ENCODE data around the gene NIPSNAP2. TPM values are rescaled to one million over a fixed set of nuclear protein-coding genes. Genes with fewer than 3 reads are reported as not detected.

NIPSNAP2 gene
- total RNA-seq, 4 donors from 2014 or later = 234 to 382 (median 354) TPM

DNA sequence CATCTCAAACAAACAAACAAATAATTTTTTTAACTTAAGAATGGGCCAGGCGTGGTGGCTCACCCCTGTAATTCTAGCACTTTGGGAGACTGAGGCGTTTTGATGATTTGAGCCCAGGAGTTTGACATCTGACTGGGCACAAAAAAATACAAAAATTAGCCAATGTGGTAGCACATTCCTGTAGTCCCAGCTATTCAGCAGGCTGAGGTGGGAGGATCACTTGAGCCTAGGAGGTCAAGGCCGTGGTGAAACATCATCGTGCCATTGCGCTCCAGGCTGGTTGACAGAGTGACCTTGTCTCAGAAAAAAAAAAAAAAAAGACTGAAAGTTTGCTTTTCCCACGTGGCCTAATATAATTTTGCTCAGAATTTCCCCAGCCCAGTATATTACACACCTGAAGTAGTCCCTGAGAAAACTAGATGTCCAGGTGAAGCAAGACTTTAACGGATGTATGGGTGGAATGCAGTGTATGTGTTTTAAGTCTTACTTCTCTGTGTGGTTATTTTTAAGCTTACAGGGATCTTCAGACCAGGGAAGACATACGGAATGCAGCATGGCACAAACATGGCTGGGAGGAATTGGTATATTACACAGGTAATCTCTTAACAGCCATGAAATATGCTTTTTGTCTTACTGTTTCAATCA is 32.6 kb downstream of the NIPSNAP2 start:
- Histone ChIP-seq H3K27ac (no peak overlapping the region), H3K36me3 (peaks cover 0 to 66% of the 10 kb centered on the region in 2 donors), H3K27me3 (no peaks in the 10 kb centered on the region), H3K4me3 (no peak overlapping the region), H3K9me3 (no peaks in the 10 kb centered on the region), H3K4me1 (no peaks in the 10 kb centered on the region)
- in situ Hi-C loops (cut with MboI; ENCODE audit: low sequenced_read_pairs in 4 of 4) = loop anchor here in 1 of 4 donors (5.0 kb wide), 1 partner anchor 75 kb away; no protein-coding TSS in a partner anchor
- DNase-seq (no peak), ATAC-seq (no peak)
- no peak for TF ChIP-seq POLR2A (IDR thresholded peaks at IDR 0.05)
- TF ChIP-seq, protein P1, sequence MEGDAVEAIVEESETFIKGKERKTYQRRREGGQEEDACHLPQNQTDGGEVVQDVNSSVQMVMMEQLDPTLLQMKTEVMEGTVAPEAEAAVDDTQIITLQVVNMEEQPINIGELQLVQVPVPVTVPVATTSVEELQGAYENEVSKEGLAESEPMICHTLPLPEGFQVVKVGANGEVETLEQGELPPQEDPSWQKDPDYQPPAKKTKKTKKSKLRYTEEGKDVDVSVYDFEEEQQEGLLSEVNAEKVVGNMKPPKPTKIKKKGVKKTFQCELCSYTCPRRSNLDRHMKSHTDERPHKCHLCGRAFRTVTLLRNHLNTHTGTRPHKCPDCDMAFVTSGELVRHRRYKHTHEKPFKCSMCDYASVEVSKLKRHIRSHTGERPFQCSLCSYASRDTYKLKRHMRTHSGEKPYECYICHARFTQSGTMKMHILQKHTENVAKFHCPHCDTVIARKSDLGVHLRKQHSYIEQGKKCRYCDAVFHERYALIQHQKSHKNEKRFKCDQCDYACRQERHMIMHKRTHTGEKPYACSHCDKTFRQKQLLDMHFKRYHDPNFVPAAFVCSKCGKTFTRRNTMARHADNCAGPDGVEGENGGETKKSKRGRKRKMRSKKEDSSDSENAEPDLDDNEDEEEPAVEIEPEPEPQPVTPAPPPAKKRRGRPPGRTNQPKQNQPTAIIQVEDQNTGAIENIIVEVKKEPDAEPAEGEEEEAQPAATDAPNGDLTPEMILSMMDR (IDR thresholded peaks at IDR 0.05 in 4 of 5, conservative IDR thresholded peaks at IDR 0.05 in 1 of 5) = no peak
- intact Hi-C loops (cut with DNase I; ENCODE audit: low total_unique reads) = no loop called here

DNA sequence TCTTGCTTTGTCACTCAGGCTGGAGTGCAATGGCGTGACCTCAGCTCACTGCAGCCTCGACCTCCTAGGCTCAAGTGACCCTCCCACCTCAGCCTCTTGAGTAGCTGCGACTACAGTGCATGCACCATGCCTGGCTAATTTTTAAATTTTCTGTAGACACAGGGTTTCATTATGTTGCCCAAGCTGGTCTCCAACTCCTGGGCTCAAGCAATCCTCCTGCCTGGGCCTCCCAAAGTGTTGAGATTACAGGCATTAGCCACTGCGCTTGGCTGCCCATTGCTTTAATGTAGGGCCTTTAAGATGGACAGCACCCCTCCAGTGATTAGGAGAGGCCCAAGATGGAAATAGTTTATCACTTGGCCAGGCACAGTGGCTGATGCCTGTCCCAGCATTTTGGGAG is 39.4 kb downstream of the NIPSNAP2 start:
- Histone ChIP-seq H3K36me3 (peaks cover 0 to 13% of the 10 kb centered on the region in 2 donors), H3K9me3 (no peaks in the 10 kb centered on the region), H3K27me3 (no peaks in the 10 kb centered on the region), H3K4me3 (no peak overlapping the region), H3K27ac (no peak overlapping the region), H3K4me1 (no peaks in the 10 kb centered on the region)
- DNase-seq = no peak
- in situ Hi-C loops (cut with MboI; ENCODE audit: low sequenced_read_pairs in 4 of 4) (loop anchor here in 1 of 4 donors (10.0 kb wide), 1 partner anchor 71 kb away; no protein-coding TSS in a partner anchor), intact Hi-C loops (cut with DNase I; ENCODE audit: low total_unique reads) (loop anchor here (1.0 kb wide), 1 partner anchor 71 kb away; no protein-coding TSS in a partner anchor)
- no peak for TF ChIP-seq POLR2A (IDR thresholded peaks at IDR 0.05)
- TF ChIP-seq, protein P1 (IDR thresholded peaks at IDR 0.05 in 4 of 5, conservative IDR thresholded peaks at IDR 0.05 in 1 of 5) = no peak
- no peak for ATAC-seq

DNA sequence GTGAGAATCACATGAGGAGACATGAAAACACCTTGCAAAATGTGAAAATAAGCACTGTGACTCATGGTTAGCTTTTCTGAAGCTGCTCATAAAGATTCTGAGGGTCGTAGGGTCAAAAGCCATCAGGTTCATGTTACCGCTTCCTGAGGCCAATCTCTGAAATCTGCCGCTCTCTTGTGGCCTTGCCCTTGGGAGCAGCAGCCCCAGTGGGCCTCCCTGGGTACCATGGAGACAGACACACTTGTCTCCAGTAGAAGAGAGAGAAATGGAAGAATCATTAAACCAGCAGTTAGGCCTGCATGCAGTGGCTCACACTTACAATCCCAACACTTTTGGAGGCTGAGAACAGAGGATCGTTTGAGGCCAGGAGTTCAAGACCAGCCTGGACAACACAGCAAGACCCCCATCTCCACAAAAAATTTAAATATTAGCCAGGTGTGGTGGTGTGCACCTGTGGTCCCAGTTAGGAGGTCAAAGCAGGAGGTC is 42.8 kb downstream of the NIPSNAP2 start:
- TF ChIP-seq POLR2A (IDR thresholded peaks at IDR 0.05) = no peak
- TF ChIP-seq, protein P1 (IDR thresholded peaks at IDR 0.05 in 4 of 5, conservative IDR thresholded peaks at IDR 0.05 in 1 of 5) = no peak
- intact Hi-C loops (cut with DNase I; ENCODE audit: low total_unique reads) = no loop called here

DNA sequence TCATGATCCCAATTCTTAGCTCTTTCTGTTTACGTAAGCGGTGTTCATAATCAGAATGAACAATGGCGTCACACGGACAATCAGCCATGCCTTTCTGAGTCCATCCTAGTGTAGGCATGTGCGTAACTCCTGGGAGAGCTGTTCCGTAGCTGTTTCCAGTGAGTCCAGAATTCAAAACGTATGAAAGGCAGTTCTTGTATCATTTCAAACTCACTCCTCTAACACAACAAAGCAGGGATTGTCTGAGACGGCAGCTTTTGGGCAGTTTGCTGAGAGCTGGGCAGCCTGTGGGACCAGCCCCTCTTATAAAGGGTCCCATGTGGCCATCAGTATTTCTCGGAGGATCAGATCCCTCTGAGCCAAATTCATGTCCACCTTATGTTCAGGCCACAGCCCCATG is 43.5 kb downstream of the NIPSNAP2 start:
- Histone ChIP-seq H3K36me3 (no peaks in the 10 kb centered on the region), H3K4me1 (no peaks in the 10 kb centered on the region), H3K9me3 (no peaks in the 10 kb centered on the region), H3K27ac (no peak overlapping the region), H3K27me3 (no peaks in the 10 kb centered on the region), H3K4me3 (no peak overlapping the region)
- no peak for DNase-seq
- TF ChIP-seq POLR2A (IDR thresholded peaks at IDR 0.05) = no peak
- TF ChIP-seq, protein P1 (IDR thresholded peaks at IDR 0.05 in 4 of 5, conservative IDR thresholded peaks at IDR 0.05 in 1 of 5) = no peak
- in situ Hi-C loops (cut with MboI; ENCODE audit: low sequenced_read_pairs in 4 of 4) (loop anchor here in 2 of 4 donors (5.0 to 10.0 kb wide), 2 partner anchors 64 to 67 kb away; no protein-coding TSS in a partner anchor), intact Hi-C loops (cut with DNase I; ENCODE audit: low total_unique reads) (no loop called here)
- ATAC-seq = no peak

More for the DNA sequence above, 42.8 kb downstream of the NIPSNAP2 start:
- in situ Hi-C loops (cut with MboI; ENCODE audit: low sequenced_read_pairs in 4 of 4) = loop anchor here in 2 of 4 donors (5.0 to 10.0 kb wide), 2 partner anchors 65 to 68 kb away; no protein-coding TSS in a partner anchor
- no peak for ATAC-seq
- H3K4me1 ChIP-seq = no peaks in the 10 kb centered on the region
- H3K9me3 ChIP-seq = no peaks in the 10 kb centered on the region
- no peak overlapping the region for H3K27ac ChIP-seq
- H3K36me3 ChIP-seq = no peaks in the 10 kb centered on the region
- H3K4me3 ChIP-seq = no peak overlapping the region
- no peak for DNase-seq
- no peaks in the 10 kb centered on the region for H3K27me3 ChIP-seq
